ENCODE measurements around the gene HOXD9. TPM values are rescaled to one million over a fixed set of nuclear protein-coding genes. Genes with fewer than 3 reads are reported as not detected.
A peak's percentile ranks its signal among the peaks of the same experiment; 100 is the strongest.

The HOXD9 gene
- total RNA-seq, 1 donor from 2014 or later: 12.5 TPM

DNA sequence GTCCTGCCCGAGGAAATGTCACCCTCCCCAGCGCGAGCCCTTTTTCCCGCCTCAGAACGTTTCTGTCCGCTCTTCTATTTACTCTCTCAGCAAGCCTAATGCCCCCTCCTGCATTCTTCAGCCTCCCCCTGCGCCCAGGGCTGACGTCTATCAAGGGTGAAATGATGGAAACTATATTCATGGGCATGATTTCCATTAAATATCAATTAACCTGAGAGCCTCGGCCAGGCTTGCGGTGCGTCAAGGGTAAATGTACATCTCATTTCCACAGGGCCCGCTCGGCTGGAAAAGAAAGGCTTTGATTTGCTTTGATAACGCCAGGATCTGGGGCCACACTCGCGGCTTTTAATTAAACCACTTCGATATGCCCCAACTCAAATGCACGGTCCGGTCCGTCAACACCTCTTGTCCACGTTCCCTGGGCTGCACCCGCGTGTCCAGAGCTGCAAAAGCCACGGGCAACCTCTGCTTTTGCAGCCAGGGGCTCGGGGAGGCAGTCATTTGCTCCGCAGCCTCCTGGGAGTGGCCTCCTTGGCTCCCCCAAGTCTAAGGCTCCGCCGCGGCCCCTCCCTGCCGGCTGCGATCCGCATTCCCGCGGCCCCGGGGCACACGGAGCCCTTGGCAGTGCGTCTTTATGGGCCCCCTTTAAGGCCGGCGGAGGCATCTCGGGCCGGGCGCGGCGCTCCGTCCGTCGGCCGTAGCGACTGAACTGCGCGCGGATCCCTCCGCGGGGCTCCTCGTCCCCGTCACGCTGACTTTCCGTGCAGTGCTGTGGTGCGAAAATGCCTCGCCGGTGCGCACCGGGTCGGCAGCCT is 6.7 kb downstream of the HOXD9 start, which contains the start of gene HOXD8:
Gene HOXD8 (plus strand): TSS at position 724 of the 815 bp plus-strand sequence. CDS start 662 bp downstream, outside the sequence.
- Histone ChIP-seq H3K27ac (peak within 1 kb of the TSS; percentile 83), H3K9me3 (no peaks in the 10 kb centered on the region), H3K36me3 (no peaks in the 10 kb centered on the region), H3K4me1 (peaks cover 17% of the 10 kb centered on the region), H3K27me3 (peaks cover 5% of the 10 kb centered on the region), H3K4me3 (peak within 1 kb of the TSS; percentile 46 to 58)
- intact Hi-C loops (cut with DNase I): loop anchor here (5.0 to 10.0 kb wide), 2 partner anchors 508 to 1016 kb away; no protein-coding TSS in a partner anchor
- no peak for DNase-seq (ENCODE audit: extremely low spot score in 2 of 2)
- TF ChIP-seq, protein P1, sequence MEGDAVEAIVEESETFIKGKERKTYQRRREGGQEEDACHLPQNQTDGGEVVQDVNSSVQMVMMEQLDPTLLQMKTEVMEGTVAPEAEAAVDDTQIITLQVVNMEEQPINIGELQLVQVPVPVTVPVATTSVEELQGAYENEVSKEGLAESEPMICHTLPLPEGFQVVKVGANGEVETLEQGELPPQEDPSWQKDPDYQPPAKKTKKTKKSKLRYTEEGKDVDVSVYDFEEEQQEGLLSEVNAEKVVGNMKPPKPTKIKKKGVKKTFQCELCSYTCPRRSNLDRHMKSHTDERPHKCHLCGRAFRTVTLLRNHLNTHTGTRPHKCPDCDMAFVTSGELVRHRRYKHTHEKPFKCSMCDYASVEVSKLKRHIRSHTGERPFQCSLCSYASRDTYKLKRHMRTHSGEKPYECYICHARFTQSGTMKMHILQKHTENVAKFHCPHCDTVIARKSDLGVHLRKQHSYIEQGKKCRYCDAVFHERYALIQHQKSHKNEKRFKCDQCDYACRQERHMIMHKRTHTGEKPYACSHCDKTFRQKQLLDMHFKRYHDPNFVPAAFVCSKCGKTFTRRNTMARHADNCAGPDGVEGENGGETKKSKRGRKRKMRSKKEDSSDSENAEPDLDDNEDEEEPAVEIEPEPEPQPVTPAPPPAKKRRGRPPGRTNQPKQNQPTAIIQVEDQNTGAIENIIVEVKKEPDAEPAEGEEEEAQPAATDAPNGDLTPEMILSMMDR (IDR thresholded peaks at IDR 0.05): no peak
- peak in 1 of 2 donors; percentile 21 for TF ChIP-seq POLR2A (IDR thresholded peaks at IDR 0.05)
- peak in 1 of 2 donors; percentile 67 for TF ChIP-seq POLR2AphosphoS5 (IDR thresholded peaks at IDR 0.05; ENCODE audit: insufficient read depth in 1 of 2, low read depth in 1 of 2)

- H3K4me3 ChIP-seq: peak overlapping the region; percentile 46 to 58
- no peaks in the 10 kb centered on the region for H3K36me3 ChIP-seq
- TF ChIP-seq, protein P1 (IDR thresholded peaks at IDR 0.05): no peak
- TF ChIP-seq POLR2AphosphoS5 (IDR thresholded peaks at IDR 0.05; ENCODE audit: insufficient read depth in 1 of 2, low read depth in 1 of 2): no peak
- TF ChIP-seq POLR2A (IDR thresholded peaks at IDR 0.05): no peak
- intact Hi-C loops (cut with DNase I): loop anchor here (1.0 to 10.0 kb wide), 3 partner anchors 22 to 1015 kb away; partner anchors contain the start of gene HOXD11
- peak overlapping the region; percentile 83 for H3K27ac ChIP-seq
- H3K9me3 ChIP-seq: no peaks in the 10 kb centered on the region
- H3K27me3 ChIP-seq: peaks cover 5% of the 10 kb centered on the region
- DNase-seq (ENCODE audit: extremely low spot score in 2 of 2): no peak
- H3K4me1 ChIP-seq: peaks cover 17% of the 10 kb centered on the region
Observed at GRCh38 chr2:176129813-176130146, 7.3 kb downstream of the HOXD9 start.

- Histone ChIP-seq H3K9me3 (no peaks in the 10 kb centered on the region), H3K4me3 (peak overlapping the region; percentile 46 to 58), H3K4me1 (peaks cover 17% of the 10 kb centered on the region), H3K27ac (peak overlapping the region; percentile 83), H3K36me3 (no peaks in the 10 kb centered on the region), H3K27me3 (peaks cover 5% of the 10 kb centered on the region)
- DNase-seq (ENCODE audit: extremely low spot score in 2 of 2): no peak
- TF ChIP-seq POLR2AphosphoS5 (IDR thresholded peaks at IDR 0.05; ENCODE audit: insufficient read depth in 1 of 2, low read depth in 1 of 2) (peak in 1 of 2 donors; percentile 23), POLR2A (IDR thresholded peaks at IDR 0.05) (peak in 1 of 2 donors; percentile 7)
- TF ChIP-seq, protein P1 (IDR thresholded peaks at IDR 0.05): no peak
- intact Hi-C loops (cut with DNase I): loop anchor here (1.0 kb wide), 1 partner anchor 23 kb away; the partner anchor contains the start of gene HOXD11
Observed at GRCh38 chr2:176130147-176130956, 7.8 kb downstream of the HOXD9 start.

- Histone ChIP-seq H3K27ac (peak overlapping the region; percentile 83), H3K4me3 (peak overlapping the region; percentile 46 to 58), H3K36me3 (no peaks in the 10 kb centered on the region), H3K27me3 (peaks cover 5% of the 10 kb centered on the region), H3K4me1 (peaks cover 20% of the 10 kb centered on the region), H3K9me3 (no peaks in the 10 kb centered on the region)
- no peak for DNase-seq (ENCODE audit: extremely low spot score in 2 of 2)
- TF ChIP-seq, protein P1 (IDR thresholded peaks at IDR 0.05): no peak
- no peak for TF ChIP-seq POLR2A (IDR thresholded peaks at IDR 0.05)
- TF ChIP-seq POLR2AphosphoS5 (IDR thresholded peaks at IDR 0.05; ENCODE audit: insufficient read depth in 1 of 2, low read depth in 1 of 2): no peak
- intact Hi-C loops (cut with DNase I): loop anchor here (1.0 kb wide), 1 partner anchor 24 kb away; the partner anchor contains the start of gene HOXD11
Observed at GRCh38 chr2:176130957-176131847, 8.7 kb downstream of the HOXD9 start.
